Spleen (tissue), 11 donors: Measurements from ENCODE around the gene UST. TPM values are rescaled to one million over a fixed set of nuclear protein-coding genes. Genes with fewer than 3 reads are reported as not detected.

Experiments used
- DNase-seq: peaks from one replicate; pipeline ENCODE4 v3.0.0-alpha.2; 2020
- H3K27ac ChIP-seq, 8 donors: fragments of 200-600 bp; sonication (generic) in 7 of 8; 1 replicate in 4 of 8; 2 replicates in 4 of 8; pipeline versions ENCODE4 v1.5.0 to v1.8.0; 2016 to 2021; ENCODE audit warnings: inconsistent platforms in 4 of 8, mild to moderate bottlenecking in 4 of 8, moderate library complexity in 1 of 8
- H3K27me3 ChIP-seq, 7 donors: fragments of 200-600 bp; sonication (generic) in 6 of 7; replicated peaks in 1 of 7; 1 replicate in 4 of 7; 2 replicates in 3 of 7; pipeline versions ENCODE4 v1.5.0 to v1.8.0; 2016 to 2021; ENCODE audit warnings: inconsistent platforms in 3 of 7, mild to moderate bottlenecking in 1 of 7
- H3K36me3 ChIP-seq, 6 donors: fragments of 200-600 bp; sonication (generic) in 5 of 6; 1 replicate in 4 of 6; 2 replicates in 2 of 6; pipeline versions ENCODE4 v1.5.0 to v1.8.0; 2016 to 2021; ENCODE audit warnings: inconsistent platforms in 2 of 6
- H3K4me1 ChIP-seq, 6 donors: fragments of 200-600 bp; sonication (generic) in 5 of 6; 1 replicate in 3 of 6; 2 replicates in 3 of 6; pipeline versions ENCODE4 v1.5.0 to v1.8.0; 2016 to 2021; ENCODE audit warnings: inconsistent platforms in 3 of 6
- H3K4me3 ChIP-seq, 8 donors: fragments of 200-600 bp; sonication (generic) in 7 of 8; 1 replicate in 4 of 8; 2 replicates in 4 of 8; pipeline versions ENCODE4 v1.5.0 to v1.8.0; 2016 to 2021; ENCODE audit warnings: inconsistent platforms in 4 of 8, mild to moderate bottlenecking in 4 of 8, moderate library complexity in 2 of 8
- H3K9me3 ChIP-seq, 8 donors: fragments of 200-600 bp; sonication (generic) in 7 of 8; 1 replicate in 4 of 8; 2 replicates in 4 of 8; pipeline versions ENCODE4 v1.5.0 to v1.8.0; 2016 to 2021; ENCODE audit warnings: inconsistent platforms in 4 of 8
- POLR2A ChIP-seq, 3 donors: fragments of 450-650 bp; IDR thresholded peaks; one replicate each; pipeline ENCODE4 v1.5.1; 2017; ENCODE audit warnings: antibody characterized with exemption in 3 of 3, mild to moderate bottlenecking in 1 of 3
- POLR2AphosphoS5 ChIP-seq, 3 donors: sonication (generic); formaldehyde crosslinking; IDR thresholded peaks; one replicate each; pipeline ENCODE4 v1.5.1; 2017; ENCODE audit warnings: antibody characterized with exemption in 3 of 3
- WGBS, 5 donors: extraction: QIAGEN DNeasy Blood & Tissue Kit in 3 of 5; methylation state at CpG; one replicate each; pipeline versions ENCODE4 v1.1.5 to v1.1.7; 2013 to 2018; 5-methylcytosine and 5-hydroxymethylcytosine counted together
- intact Hi-C: fragments of 100-400 bp; cut with DNase I; formaldehyde crosslinking; loops from one replicate; pipeline ENCODE4 v1.15.0; 2023; ENCODE audit warnings: low total_unique reads
- polyA plus RNA-seq, 3 donors: library from polyadenylated mRNA; stranded (reverse); fragments of 200-250 nt; gene quantifications; one replicate each; pipeline ENCODE4 v1.2.1, GENCODE V29; 2013
- total RNA-seq, 7 donors: library from RNA; depleted of rRNA in 3 of 7; stranded (reverse); fragments of >200 nt in 3 of 7; fragmentation: NEBNext Ultra II Directional in 4 of 7; extraction: Animal tissue kit (Norgen Biotek cat#: 25700) in 4 of 7; gene quantifications; one replicate each; pipeline versions ENCODE4 v1.1.0 to v1.2.1, GENCODE V29; 2016 to 2021
- TF ChIP-seq, protein P1 (sequence below), 11 experiments: fragments of 200-600 bp in 7 of 11; fragments of 450-650 bp in 4 of 11; sonication (generic) in 4 of 11; IDR thresholded peaks in 8 of 11; conservative IDR thresholded peaks in 3 of 11; 1 replicate in 7 of 11; 2 replicates in 4 of 11; pipeline versions ENCODE4 v1.4.0 to v1.8.0; 2016 to 2021; ENCODE audit warnings: antibody characterized with exemption in 11 of 11, inconsistent platforms in 4 of 11, mild to moderate bottlenecking in 1 of 11
- donor health status: healthy with polysubstance abuse.
- donor health status: DM: no; HTN: no; CAD: no; lungs with moderate emphysema.
- donor health status: DM: no; HTN: no; CAD: no.
- donor health status: Bipolar disorder and iron deficiency.
- donor health status: healthy.
- donor health status: DM: no; HTN: no; CAD: no.
- donor health status: DM: yes; HTN: yes; CAD: no.

Gene UST
- total and polyA plus RNA-seq, 10 donors = 6.4 to 26.8 (median 14.4) TPM

GRCh38 chr6:149122850-149123821, 376.3 kb downstream of the UST start:
- Histone ChIP-seq H3K4me3 (no peak overlapping the region), H3K27ac (no peak overlapping the region), H3K27me3 (no peaks in the 10 kb centered on the region), H3K4me1 (peaks cover 0 to 4% (median 2%) of the 10 kb centered on the region in 6 donors), H3K36me3 (no peaks in the 10 kb centered on the region), H3K9me3 (no peaks in the 10 kb centered on the region)
- intact Hi-C loops = no loop called here
- TF ChIP-seq POLR2AphosphoS5 (IDR thresholded peaks at IDR 0.05) = no peak
- TF ChIP-seq POLR2A (IDR thresholded peaks at IDR 0.05) = no peak
- TF ChIP-seq, protein P1, sequence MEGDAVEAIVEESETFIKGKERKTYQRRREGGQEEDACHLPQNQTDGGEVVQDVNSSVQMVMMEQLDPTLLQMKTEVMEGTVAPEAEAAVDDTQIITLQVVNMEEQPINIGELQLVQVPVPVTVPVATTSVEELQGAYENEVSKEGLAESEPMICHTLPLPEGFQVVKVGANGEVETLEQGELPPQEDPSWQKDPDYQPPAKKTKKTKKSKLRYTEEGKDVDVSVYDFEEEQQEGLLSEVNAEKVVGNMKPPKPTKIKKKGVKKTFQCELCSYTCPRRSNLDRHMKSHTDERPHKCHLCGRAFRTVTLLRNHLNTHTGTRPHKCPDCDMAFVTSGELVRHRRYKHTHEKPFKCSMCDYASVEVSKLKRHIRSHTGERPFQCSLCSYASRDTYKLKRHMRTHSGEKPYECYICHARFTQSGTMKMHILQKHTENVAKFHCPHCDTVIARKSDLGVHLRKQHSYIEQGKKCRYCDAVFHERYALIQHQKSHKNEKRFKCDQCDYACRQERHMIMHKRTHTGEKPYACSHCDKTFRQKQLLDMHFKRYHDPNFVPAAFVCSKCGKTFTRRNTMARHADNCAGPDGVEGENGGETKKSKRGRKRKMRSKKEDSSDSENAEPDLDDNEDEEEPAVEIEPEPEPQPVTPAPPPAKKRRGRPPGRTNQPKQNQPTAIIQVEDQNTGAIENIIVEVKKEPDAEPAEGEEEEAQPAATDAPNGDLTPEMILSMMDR (IDR thresholded peaks at IDR 0.05 in 8 of 11, conservative IDR thresholded peaks at IDR 0.05 in 3 of 11) = no peak
- DNase-seq = no peak
- 57 to 68% (median 63%) methylated on average over 4 of the region's 4 CpGs for WGBS, 5 donors

GRCh38 chr6:149125309-149125708, 378.5 kb downstream of the UST start:
- no peaks in the 10 kb centered on the region for H3K27me3 ChIP-seq
- no peaks in the 10 kb centered on the region for H3K36me3 ChIP-seq
- 84 to 95% (median 86%) methylated on average over 1 of the region's 1 CpG for WGBS, 5 donors
- no peak overlapping the region for H3K4me3 ChIP-seq
- no peaks in the 10 kb centered on the region for H3K9me3 ChIP-seq
- no peak overlapping the region for H3K27ac ChIP-seq
- intact Hi-C loops = no loop called here
- peaks cover 0 to 16% (median 9%) of the 10 kb centered on the region in 6 donors for H3K4me1 ChIP-seq
- DNase-seq = no peak
- TF ChIP-seq, protein P1 (IDR thresholded peaks at IDR 0.05 in 8 of 11, conservative IDR thresholded peaks at IDR 0.05 in 3 of 11) = no peak
- TF ChIP-seq POLR2A (IDR thresholded peaks at IDR 0.05) (no peak), POLR2AphosphoS5 (IDR thresholded peaks at IDR 0.05) (no peak)
